Embryonic facial prominence (tissue), 1 donor: ENCODE data around the gene SLC9A9.
"Not testable (repeated sequence)": the region's sequence is repeated elsewhere in the genome, so short reads cannot be mapped to it uniquely, and the experiment has no call there.

Source experiments
- DNase-seq: peaks from one replicate; pipeline ENCODE4 v3.0.0-alpha.2; 2016; ENCODE audit errors: extremely low spot score

Gene SLC9A9

DNA sequence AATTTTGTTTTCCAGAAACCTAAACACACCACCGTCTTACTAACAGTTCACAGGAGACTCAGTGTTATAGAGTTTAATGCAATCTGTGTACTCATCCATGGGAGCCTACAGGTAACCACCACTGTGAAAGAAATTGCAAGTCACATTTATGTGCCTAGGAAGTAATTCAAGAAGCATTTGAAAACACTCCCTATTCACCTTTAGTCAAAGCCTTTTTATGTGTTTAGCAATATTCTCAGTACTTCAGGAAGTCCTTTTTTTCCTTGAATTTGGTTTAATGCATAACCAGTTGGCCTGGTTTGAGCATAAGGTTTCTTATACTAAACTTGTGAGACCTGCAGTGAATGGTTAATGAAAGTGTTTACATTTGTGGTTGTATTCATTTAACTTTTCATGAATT, 382.6 kb downstream of the SLC9A9 start:
- no peak for DNase-seq

DNA sequence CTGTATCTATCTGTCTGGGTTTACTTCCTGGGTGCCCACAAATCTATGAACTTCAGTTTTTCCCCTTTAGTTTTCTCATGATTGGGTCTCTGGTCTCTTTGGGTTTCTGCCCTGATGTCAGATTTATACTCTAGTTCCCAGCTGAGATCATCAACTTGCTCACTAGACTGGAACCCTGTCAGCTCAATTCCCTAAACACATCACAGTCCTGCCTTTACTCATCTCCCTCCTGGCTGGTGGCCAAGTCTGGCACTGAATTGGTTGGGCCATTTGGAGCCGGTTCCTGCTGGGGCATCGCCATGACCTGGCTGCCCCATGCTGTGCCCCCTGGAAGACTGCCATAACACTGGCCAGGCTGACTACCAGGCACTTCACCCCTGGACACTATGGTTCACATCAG, 383.4 kb downstream of the SLC9A9 start:
- DNase-seq: no peak

GRCh38 chr3:143455480-143455879, 392.8 kb downstream of the SLC9A9 start:
- DNase-seq: no peak

GRCh38 chr3:143450632-143451031, 397.6 kb downstream of the SLC9A9 start:
- DNase-seq: no peak

DNA sequence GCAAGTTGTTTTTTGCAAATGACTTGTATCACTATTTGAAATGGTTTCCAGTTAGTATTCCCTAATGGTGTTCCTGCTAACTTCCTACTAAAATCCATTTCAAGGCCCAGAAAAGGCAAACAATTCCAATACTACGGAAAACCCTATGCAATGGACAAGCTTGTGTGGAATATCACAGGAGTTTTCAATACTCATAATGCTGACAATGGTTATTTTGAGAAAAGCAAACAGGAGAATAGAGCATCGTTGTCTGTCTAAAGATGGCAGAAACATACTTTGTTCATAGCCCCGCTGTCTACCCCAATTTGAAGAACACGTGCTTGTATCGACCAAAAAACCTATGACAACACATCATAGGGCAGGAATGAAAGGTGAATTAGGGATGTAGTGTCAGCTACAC, 400.8 kb downstream of the SLC9A9 start:
- no peak for DNase-seq

- no peak for DNase-seq
Measured at GRCh38 chr3:143445118-143445517, 403.1 kb downstream of the SLC9A9 start.

GRCh38 chr3:143443851-143444331, 404.4 kb downstream of the SLC9A9 start:
- DNase-seq: no peak

DNA sequence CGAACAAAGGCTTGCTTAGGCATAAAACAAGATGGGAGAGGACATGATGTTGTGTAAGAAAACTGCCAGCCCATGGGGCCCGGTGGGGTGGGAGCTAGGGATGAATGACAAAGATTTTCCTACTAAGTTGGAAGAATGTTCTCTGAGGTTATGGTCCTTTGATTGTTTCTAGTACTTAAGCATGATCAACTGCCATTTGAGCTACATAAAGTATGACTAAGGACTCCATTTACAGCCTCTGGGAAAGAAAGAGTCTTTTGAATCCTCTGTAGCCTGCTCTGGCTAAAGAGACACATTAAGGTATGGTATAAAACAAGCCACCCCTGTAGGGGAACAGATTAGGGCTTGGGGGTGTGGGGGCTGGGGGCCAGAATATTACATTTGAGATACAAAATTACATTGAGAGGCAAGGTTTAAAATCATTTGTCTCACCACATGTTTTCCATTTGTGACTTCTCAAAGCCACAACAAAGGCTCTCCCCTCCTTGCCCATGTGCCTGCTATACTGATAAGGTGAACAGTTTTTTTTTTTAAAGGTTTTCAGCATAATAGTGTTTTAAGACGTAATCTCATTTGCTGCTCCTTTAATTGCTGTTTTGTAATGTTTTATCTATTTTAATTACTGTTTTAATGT, 405.3 kb downstream of the SLC9A9 start:
- no peak for DNase-seq

DNA sequence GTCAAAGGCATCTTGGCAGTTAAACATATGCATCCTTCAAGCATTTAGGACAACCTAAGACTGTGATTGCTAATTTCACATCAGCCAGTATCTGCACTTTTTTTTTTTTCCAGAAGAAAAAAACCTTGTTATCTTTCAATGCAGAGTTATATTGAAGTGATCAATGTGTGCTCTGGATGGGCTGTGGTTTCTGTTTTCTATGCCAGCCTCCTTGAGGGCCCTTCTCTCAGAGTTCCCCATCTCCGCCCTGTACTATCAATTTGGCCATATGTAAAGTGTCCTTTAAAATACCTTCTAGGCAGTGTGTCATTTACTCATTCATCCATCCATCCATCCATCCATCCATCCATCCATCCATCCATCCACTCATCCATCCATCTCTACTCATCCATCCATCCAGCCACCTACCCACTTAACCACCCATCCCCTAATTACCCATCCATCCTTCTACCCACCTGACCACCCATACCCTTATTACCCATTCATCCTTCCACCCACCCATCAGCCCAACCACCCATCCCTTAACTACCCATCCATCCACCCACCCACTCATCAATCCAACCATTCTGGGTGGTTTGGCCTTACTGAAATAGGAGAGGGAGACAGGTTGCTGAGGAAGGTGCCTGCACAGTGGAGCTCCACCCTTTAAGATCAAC, 406.6 kb downstream of the SLC9A9 start:
- DNase-seq: no peak

GRCh38 chr3:143439817-143440216, 408.5 kb downstream of the SLC9A9 start:
- no peak for DNase-seq

GRCh38 chr3:143437405-143437804, 410.9 kb downstream of the SLC9A9 start:
- DNase-seq: no peak

DNA sequence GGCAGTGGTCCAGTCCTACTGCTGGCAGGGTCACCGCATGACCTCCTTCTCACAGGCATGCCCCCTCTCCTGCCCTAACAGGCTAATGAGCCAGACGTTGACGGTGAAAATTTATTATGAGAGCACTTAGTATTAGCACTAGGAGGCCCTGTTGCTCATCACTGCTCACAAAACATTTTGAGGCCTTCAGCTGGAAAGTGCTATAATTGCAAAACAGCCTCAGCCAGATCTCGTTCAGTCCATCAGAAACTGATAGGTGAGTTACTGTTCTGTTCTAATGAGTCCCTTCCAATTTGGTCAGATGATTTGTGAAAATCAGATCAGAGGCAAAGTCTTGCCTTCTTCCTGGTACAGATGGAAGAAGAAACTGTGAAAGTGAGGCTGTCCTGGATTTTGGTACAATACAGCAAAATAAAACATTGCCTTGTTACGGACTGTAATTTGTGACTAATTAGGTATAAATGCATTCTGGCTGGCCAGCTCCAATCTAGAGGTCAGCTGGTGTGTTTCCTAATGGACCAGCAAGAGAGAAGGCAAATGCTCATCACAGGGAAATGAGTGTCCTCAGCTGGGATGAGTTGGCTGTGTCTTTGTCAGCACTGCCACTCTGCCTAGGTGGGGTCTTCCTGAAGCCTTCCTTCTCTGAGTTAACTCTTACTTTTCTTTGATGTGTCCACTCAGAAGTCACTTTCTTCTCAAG, 411.9 kb downstream of the SLC9A9 start:
- no peak for DNase-seq

DNA sequence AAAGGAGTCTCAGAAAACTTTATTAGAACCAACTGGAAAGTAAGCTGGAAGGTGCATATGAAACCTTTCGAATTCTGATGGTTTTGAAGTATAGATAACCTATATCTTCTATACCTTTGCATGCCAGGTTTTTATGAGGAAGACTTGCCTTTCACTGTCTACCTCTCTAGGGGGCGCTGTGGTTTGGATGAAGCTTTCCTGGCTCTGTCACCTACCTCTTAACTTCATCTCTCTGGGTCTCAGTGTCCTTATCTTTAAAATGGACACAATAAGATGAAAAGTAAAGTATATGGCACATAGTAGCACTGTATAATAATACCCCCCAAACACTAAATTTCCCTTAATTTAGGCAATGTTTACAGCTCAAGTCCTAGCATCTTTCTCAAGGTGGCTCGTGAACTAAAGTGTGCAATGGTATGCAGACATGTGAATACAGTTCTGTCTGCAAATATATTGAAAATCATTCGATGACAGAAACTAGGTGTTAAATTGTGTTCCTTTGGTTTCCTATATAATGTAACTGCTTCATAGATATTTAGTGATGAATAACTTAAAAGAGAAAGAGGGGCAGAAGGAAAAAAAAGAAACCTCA, 414.4 kb downstream of the SLC9A9 start:
- no peak for DNase-seq

- DNase-seq: not testable (repeated sequence)
Measured at GRCh38 chr3:143431298-143431697, 417.0 kb downstream of the SLC9A9 start.

DNA sequence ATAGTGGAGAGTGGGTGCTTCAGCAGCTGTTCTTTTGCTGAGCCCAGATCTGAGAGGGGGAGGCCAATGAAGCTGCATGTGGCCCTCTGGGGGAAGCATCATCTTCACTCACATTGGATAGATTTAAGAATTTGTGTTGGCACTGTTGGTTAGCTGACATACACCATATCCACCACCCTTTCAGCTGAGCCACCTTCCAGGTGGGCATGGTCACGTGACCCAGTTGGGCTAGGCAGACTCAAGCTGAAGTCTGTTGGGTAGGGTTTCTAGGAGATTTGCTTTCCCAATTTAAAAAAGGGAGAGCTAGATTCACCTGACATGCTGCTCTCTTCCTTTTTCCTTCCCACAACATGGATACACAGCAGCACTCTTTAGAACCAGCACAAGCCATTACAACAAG, 417.7 kb downstream of the SLC9A9 start:
- DNase-seq: no peak

DNA sequence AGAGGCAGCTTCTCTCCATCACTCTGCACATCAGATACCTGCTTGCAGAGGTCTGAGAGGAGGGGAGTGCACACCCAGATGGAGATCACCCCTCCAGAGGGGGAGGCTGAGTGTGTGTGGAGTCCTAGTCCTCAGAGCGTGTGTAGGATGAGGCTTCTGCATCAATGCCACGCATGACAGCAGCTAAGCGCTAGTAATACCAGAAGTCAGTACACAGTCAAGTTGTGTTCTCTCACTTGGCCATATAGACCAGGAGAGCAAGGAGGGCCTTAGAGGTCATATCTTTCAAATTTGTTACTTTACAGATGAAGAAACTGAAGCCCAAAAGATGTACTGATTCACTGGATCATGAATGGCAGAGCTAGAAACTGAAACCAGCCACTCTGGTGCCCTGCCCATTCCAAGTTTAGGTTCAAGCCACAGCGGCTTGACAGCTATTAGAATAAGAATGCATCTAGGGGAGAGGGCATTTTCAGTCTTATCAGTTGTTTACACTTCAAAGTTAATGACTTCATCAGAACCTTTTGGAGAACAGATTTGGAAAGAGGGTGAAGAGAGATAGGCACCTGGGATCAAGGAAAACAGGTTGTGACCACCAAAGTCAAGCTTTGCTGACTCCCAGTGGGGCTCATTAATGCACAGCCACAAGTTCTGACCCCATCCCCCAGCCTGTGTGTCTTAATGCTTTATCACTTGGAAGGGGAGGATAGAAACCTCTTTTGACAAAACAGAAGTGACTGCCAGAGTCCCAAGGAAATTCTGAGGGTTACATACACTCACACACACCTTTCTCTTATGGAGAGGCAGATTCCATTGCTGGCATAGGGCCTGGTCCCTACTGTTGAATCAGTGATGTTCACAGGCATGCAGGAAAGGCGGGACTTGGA, 418.4 kb downstream of the SLC9A9 start:
- no peak for DNase-seq

DNA sequence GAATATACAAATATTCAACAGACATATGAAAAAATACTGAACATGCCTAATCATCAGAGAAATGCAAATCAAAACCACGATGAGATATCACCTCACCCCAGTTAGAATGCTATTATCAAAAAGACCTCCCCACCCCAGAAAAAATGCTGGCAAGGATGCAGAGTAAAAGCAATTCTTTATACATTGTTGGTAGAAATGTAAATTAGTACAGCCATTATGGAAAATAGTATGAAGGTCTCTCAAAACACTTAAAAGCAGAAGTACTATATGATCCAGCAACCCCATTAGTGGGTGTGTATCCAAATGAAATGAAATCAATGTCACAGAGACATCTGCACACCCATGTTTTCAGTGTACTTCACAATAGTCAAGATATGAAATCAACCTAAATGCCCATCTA, 420.0 kb downstream of the SLC9A9 start:
- DNase-seq: no peak

DNA sequence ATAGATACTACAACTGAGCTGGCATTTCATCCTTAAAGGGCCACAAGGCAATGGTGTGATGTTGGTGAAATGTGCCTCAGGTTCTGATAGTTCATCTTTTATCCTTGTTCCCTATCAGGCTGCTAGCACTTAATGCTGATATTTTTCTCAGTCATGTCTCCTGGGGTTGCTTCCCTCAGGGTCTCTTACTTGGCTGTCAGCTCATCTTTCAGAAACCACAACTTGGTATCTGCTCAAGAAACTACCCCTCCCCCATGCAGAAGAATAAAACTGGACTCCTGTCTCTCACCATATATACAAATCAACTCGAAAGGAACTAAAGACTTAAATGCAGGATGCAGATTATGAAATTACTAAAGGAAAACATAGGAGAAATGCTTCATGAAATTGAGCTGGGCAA, 420.6 kb downstream of the SLC9A9 start:
- DNase-seq: no peak

DNA sequence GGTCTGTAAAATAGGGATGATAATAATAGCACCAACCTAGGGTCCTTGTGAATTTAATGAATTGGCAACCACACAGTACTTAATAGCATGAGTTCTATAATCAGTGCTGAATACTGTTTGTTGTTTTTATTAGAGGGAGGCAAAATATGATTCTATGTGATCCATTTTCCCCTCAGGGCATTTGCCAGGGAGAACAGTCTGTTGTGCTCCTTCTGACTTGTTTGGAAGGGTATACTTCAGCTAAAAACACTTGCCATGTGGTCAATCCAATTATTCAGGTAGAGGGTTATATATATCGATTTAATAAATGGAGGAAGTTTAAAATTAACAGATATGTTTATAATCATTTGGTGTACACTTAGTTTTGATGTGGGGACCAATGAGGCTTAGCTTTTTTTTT, 423.4 kb downstream of the SLC9A9 start:
- no peak for DNase-seq

DNA sequence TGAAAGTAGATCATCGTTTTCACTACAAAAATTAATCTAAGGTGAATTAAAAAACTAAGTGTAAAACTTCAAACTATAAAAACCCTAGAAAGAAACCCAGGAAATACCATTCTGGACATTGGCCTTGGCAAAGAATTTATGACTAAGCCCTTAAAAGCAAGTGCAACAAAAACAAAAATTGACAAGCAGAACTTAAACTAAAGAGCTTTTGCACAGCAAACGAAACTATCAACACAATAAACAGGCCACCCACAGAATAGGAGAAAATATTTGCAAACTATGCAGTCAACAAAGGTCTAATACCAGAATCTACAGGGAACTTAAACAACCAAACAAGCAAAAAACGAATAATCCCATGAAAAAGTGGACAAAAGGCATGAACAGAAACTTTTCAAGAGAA, 426.7 kb downstream of the SLC9A9 start:
- DNase-seq: no peak

- DNase-seq: no peak
Measured at GRCh38 chr3:143419611-143420010, 428.7 kb downstream of the SLC9A9 start.

GRCh38 chr3:143418391-143418790, 429.9 kb downstream of the SLC9A9 start:
- no peak for DNase-seq
